ENCODE results near the gene GNA14. TPM values are rescaled to one million over a fixed set of nuclear protein-coding genes. Genes with fewer than 3 reads are reported as not detected.

Gene GNA14
- total and polyA plus RNA-seq, 2 of the 8 experiments (the other 6 are each of a cell fraction or from before 2014, with no cell fraction given) = 3.4 to 6.3 TPM

- Histone ChIP-seq H3K4me1 (replicated peaks in 1 of 4; ENCODE audit: control insufficient read depth in 3 of 4, insufficient read depth in 4 of 4, low read length in 3 of 4) (no peaks in the 10 kb centered on the region), H2BK15ac (ENCODE audit: low read length) (no peak overlapping the region), H3K14ac (ENCODE audit: insufficient read length) (no peak overlapping the region), H3K56ac (replicated peaks; ENCODE audit: insufficient read length, low read depth, low read length) (no peak overlapping the region), H4K91ac (replicated peaks; ENCODE audit: insufficient read length, low read length) (no peak overlapping the region), H2AK5ac (ENCODE audit: low read depth, low read length) (no peak overlapping the region), H2BK120ac (replicated peaks; ENCODE audit: low read depth, low read length) (no peak overlapping the region), H2BK12ac (ENCODE audit: low read depth, low read length) (no peak overlapping the region), H2AFZ (ENCODE audit: low read length) (no peak overlapping the region), H3K36me3 (ENCODE audit: control insufficient read depth in 2 of 4, insufficient read depth in 4 of 4, low read length in 3 of 4) (no peaks in the 10 kb centered on the region), H3K4ac (replicated peaks; ENCODE audit: insufficient read length, low read depth, low read length) (no peak overlapping the region), H3K27ac (ENCODE audit: low read depth, low read length) (no peak overlapping the region), H2BK5ac (ENCODE audit: low read depth, low read length) (no peak overlapping the region), H3K9ac (replicated peaks in 1 of 4; ENCODE audit: extremely low read depth in 1 of 4, low read depth in 3 of 4, low read length in 3 of 4) (no peak overlapping the region), H3K9me3 (ENCODE audit: insufficient read depth in 2 of 2, low read depth in 1 of 2, low read length in 1 of 2) (no peaks in the 10 kb centered on the region), H3K27me3 (replicated peaks in 1 of 4; ENCODE audit: control insufficient read depth in 3 of 4, extremely low read depth in 1 of 4, insufficient read depth in 3 of 4, low read length in 3 of 4) (no peaks in the 10 kb centered on the region), H4K20me1 (replicated peaks in 1 of 2; ENCODE audit: control insufficient read depth in 1 of 2, insufficient read depth in 2 of 2, low read length in 2 of 2) (no peaks in the 10 kb centered on the region), H2BK20ac (ENCODE audit: low read length) (no peak overlapping the region), H3K79me2 (ENCODE audit: control insufficient read depth in 1 of 2, insufficient read depth in 2 of 2, low read length in 2 of 2) (no peaks in the 10 kb centered on the region), H3K79me1 (ENCODE audit: low read depth, low read length) (no peaks in the 10 kb centered on the region), H3K23ac (ENCODE audit: insufficient read length) (no peak overlapping the region), H3K4me3 (ENCODE audit: extremely low read depth in 1 of 4, insufficient read depth in 2 of 4, low read depth in 3 of 4, low read length in 4 of 4) (no peak overlapping the region), H3K23me2 (ENCODE audit: low read depth, low read length) (no peaks in the 10 kb centered on the region), H4K5ac (ENCODE audit: insufficient read length, low read depth, low read length) (no peak overlapping the region), H4K8ac (ENCODE audit: extremely low read depth, insufficient read depth, low read length) (no peak overlapping the region), H3K18ac (ENCODE audit: extremely low read depth, low read length) (no peak overlapping the region), H3K4me2 (ENCODE audit: insufficient read depth in 1 of 2, low read depth in 2 of 2, low read length in 2 of 2) (no peak overlapping the region)
- FAIRE-seq (no peak), DNase-seq (ENCODE audit: low read depth in 1 of 2, low spot score in 2 of 2) (no peak)
- 83% methylated on average over 6 of the region's 6 CpGs; no CpG with 5 or more reads in 1 of the 2 experiments for WGBS, 2 experiments (ENCODE audit: extremely low coverage in 1 of 2, insufficient coverage in 1 of 2, insufficient read length in 1 of 2, insufficient replicate concordance in 2 of 2, low coverage in 1 of 2, low lambda C conversion rate in 2 of 2, missing lambda C conversion rate in 1 of 2)
- POLR2A ChIA-PET (ENCODE audit: partially characterized antibody) = interaction anchor here (3.2 kb wide), 1 partner anchor 22 kb away, joined by 7 read pairs; no protein-coding TSS in a partner anchor
- TF ChIP-seq CHD1 (IDR thresholded peaks at IDR 0.05; ENCODE audit: low read depth, low read length) (no peak), POLR2AphosphoS5 (IDR thresholded peaks at IDR 0.05; ENCODE audit: low read depth, low read length) (no peak), CREB1 (IDR thresholded peaks at IDR 0.05) (no peak)
- CTCF ChIA-PET (ENCODE audit: partially characterized antibody) = interaction anchor here (1.0 kb wide), 1 partner anchor 60 kb away, joined by 3 read pairs; no protein-coding TSS in a partner anchor
Measured at GRCh38 chr9:77562019-77562748, 85.9 kb downstream of the GNA14 start.

Measured in H1 (cell line).